CD14-positive monocyte (primary cell): ENCODE data around the gene FRAS1. TPM values are rescaled to one million over a fixed set of nuclear protein-coding genes. Genes with fewer than 3 reads are reported as not detected.

ENCODE experiments used
- DNase-seq, 3 donors: peaks; one replicate each; pipeline ENCODE4 v3.0.0-alpha.2; 2011 to 2022
- H2AFZ ChIP-seq: 2 replicates; pipeline ENCODE4 v1.6.0; 2012; ENCODE audit warnings: mild to moderate bottlenecking, low read depth, low read length, inconsistent platforms; ENCODE audit not compliant: insufficient read depth, poor library complexity, severe bottlenecking
- H3K27ac ChIP-seq, 2 donors: 1 replicate in 1 of 2; 2 replicates in 1 of 2; pipeline ENCODE4 v1.5.1; 2012 to 2013; ENCODE audit warnings: low read length in 2 of 2, control low read depth in 1 of 2, inconsistent platforms in 1 of 2, low read depth in 1 of 2, mild to moderate bottlenecking in 1 of 2
- H3K27me3 ChIP-seq, 2 donors: one replicate each; pipeline versions ENCODE4 v1.6.0 to v1.6.1; 2011 to 2013; ENCODE audit warnings: low read length in 2 of 2; ENCODE audit not compliant: control insufficient read depth in 2 of 2, insufficient read depth in 2 of 2
- H3K36me3 ChIP-seq, 2 donors: replicated peaks in 1 of 2; 1 replicate in 1 of 2; 2 replicates in 1 of 2; pipeline versions ENCODE4 v1.5.1 to v1.6.1; 2012 to 2013; ENCODE audit warnings: low read length in 2 of 2, control low read depth in 1 of 2, inconsistent platforms in 1 of 2, mild to moderate bottlenecking in 1 of 2; ENCODE audit not compliant: insufficient read depth in 2 of 2, control insufficient read depth in 1 of 2
- H3K4me1 ChIP-seq, 2 donors: 1 replicate in 1 of 2; 2 replicates in 1 of 2; pipeline versions ENCODE4 v1.5.1 to v1.6.1; 2012 to 2013; ENCODE audit warnings: low read length in 2 of 2, control low read depth in 1 of 2, inconsistent platforms in 1 of 2, mild to moderate bottlenecking in 1 of 2, moderate library complexity in 1 of 2; ENCODE audit not compliant: insufficient read depth in 2 of 2, control insufficient read depth in 1 of 2
- H3K4me2 ChIP-seq: replicated peaks from 2 replicates; pipeline ENCODE3; 2012; ENCODE audit warnings: low read length, moderate library complexity, mild to moderate bottlenecking; ENCODE audit not compliant: poor library complexity, severe bottlenecking; ENCODE audit errors: extremely low read depth
- H3K4me3 ChIP-seq, 3 experiments: fragments of 200-600 bp in 1 of 3; sonication (generic) in 1 of 3; replicated peaks in 1 of 3; 1 replicate in 2 of 3; 2 replicates in 1 of 3; pipeline ENCODE4 v1.5.1; 2011 to 2013; ENCODE audit warnings: low read length in 3 of 3, mild to moderate bottlenecking in 3 of 3, control low read depth in 2 of 3, low read depth in 2 of 3, inconsistent platforms in 1 of 3, moderate library complexity in 1 of 3
- H3K79me2 ChIP-seq: 2 replicates; pipeline ENCODE4 v1.6.0; 2012; ENCODE audit warnings: mild to moderate bottlenecking, control low read depth, inconsistent platforms, low read length, moderate library complexity; ENCODE audit not compliant: insufficient read depth
- H3K9ac ChIP-seq: 2 replicates; pipeline ENCODE4 v1.6.0; 2017; ENCODE audit warnings: low read length, mild to moderate bottlenecking; ENCODE audit not compliant: insufficient read depth, poor library complexity, severe bottlenecking
- H3K9me3 ChIP-seq, 2 donors: replicated peaks in 1 of 2; 1 replicate in 1 of 2; 2 replicates in 1 of 2; pipeline versions ENCODE4 v1.5.1 to v1.6.1; 2012 to 2013; ENCODE audit warnings: low read length in 2 of 2, control low read depth in 1 of 2; ENCODE audit not compliant: control insufficient read depth in 1 of 2, insufficient read depth in 1 of 2
- H4K20me1 ChIP-seq: 2 replicates; pipeline ENCODE4 v1.6.0; 2012; ENCODE audit warnings: mild to moderate bottlenecking, low read length, control low read depth, moderate library complexity; ENCODE audit not compliant: insufficient read depth
- H3K27ac Mint-ChIP-seq, 7 donors: one replicate each; pipeline ENCODE4 v1.8.0; 2020; ENCODE audit warnings: mild to moderate bottlenecking in 7 of 7, mixed read lengths in 7 of 7, moderate library complexity in 6 of 7, inconsistent platforms in 2 of 7
- H3K27me3 Mint-ChIP-seq, 3 donors: one replicate each; pipeline ENCODE4 v1.8.0; 2021 to 2022; ENCODE audit warnings: low read depth in 3 of 3, mild to moderate bottlenecking in 3 of 3, mixed read lengths in 3 of 3, moderate library complexity in 3 of 3, inconsistent platforms in 1 of 3
- H3K36me3 Mint-ChIP-seq, 2 donors: one replicate each; pipeline ENCODE4 v1.8.0; 2020; ENCODE audit warnings: mixed read lengths in 2 of 2, inconsistent platforms in 1 of 2, mild to moderate bottlenecking in 1 of 2
- H3K4me1 Mint-ChIP-seq: one replicate; pipeline ENCODE4 v1.8.0; 2020; ENCODE audit warnings: mild to moderate bottlenecking, mixed read lengths
- H3K4me3 Mint-ChIP-seq, 2 donors: one replicate each; pipeline ENCODE4 v1.8.0; 2020; ENCODE audit warnings: mild to moderate bottlenecking in 2 of 2, mixed read lengths in 2 of 2, moderate library complexity in 1 of 2
- H3K9me3 Mint-ChIP-seq, 7 donors: one replicate each; pipeline ENCODE4 v1.8.0; 2020 to 2022; ENCODE audit warnings: mixed read lengths in 7 of 7, mild to moderate bottlenecking in 6 of 7, moderate library complexity in 6 of 7, inconsistent platforms in 2 of 7
- CTCF ChIP-seq: fragments of 200-600 bp; IDR thresholded peaks from one replicate; pipeline ENCODE4 v1.8.0; 2022; ENCODE audit warnings: antibody characterized with exemption, mild to moderate bottlenecking
- WGBS: methylation state at CpG from one replicate; pipeline ENCODE4 v1.1.5; 2013; ENCODE audit warnings: missing lambda C conversion rate; ENCODE audit not compliant: insufficient coverage; 5-methylcytosine and 5-hydroxymethylcytosine counted together
- intact Hi-C, 2 donors: fragments of 100-400 bp; cut with micrococcal nuclease; formaldehyde crosslinking; loops; one replicate each; pipeline versions ENCODE4 v1.15.0 to v1.15.1; 2023
- polyA plus RNA-seq, 3 donors: library from polyadenylated mRNA; depleted of rRNA in 1 of 3; unstranded in 2 of 3; stranded (reverse) in 1 of 3; fragments of 300-500 nt in 2 of 3; fragments of >200 nt in 1 of 3; fragmentation: Illumina TruSeq in 2 of 3; gene quantifications; 1 replicate in 2 of 3; 2 replicates in 1 of 3; pipeline ENCODE4 v1.2.3, GENCODE V29; 2012 to 2021

Gene FRAS1
- polyA plus RNA-seq, 3 donors, result not detected

- Mint-ChIP-seq H3K9me3 (peaks cover 0 to 8% (median 0%) of the 10 kb centered on the region in 7 donors), H3K36me3 (no peaks in the 10 kb centered on the region), H3K4me3 (no peak overlapping the region), H3K27ac (no peak overlapping the region), H3K27me3 (peaks cover 0 to 3% (median 2%) of the 10 kb centered on the region in 3 donors), H3K4me1 (no peaks in the 10 kb centered on the region)
- 100% methylated on average over 3 of the region's 3 CpGs for WGBS
- Histone ChIP-seq H2AFZ (no peak overlapping the region), H3K4me1 (no peaks in the 10 kb centered on the region), H3K27ac (no peak overlapping the region), H3K9me3 (no peaks in the 10 kb centered on the region), H3K9ac (no peak overlapping the region), H4K20me1 (no peaks in the 10 kb centered on the region), H3K4me3 (no peak overlapping the region), H3K4me2 (no peak overlapping the region), H3K79me2 (no peaks in the 10 kb centered on the region), H3K36me3 (no peaks in the 10 kb centered on the region), H3K27me3 (no peaks in the 10 kb centered on the region)
- DNase-seq, result no peak
- no peak for TF ChIP-seq CTCF
- intact Hi-C loops, result no loop called here
These were observed 298.2 kb downstream of the FRAS1 start for GRCh38 chr4:78355306-78355705.

- DNase-seq, result no peak
- Histone ChIP-seq H3K36me3 (no peaks in the 10 kb centered on the region), H3K9me3 (no peaks in the 10 kb centered on the region), H3K27me3 (no peaks in the 10 kb centered on the region), H3K4me2 (no peak overlapping the region), H2AFZ (no peak overlapping the region), H3K4me3 (no peak overlapping the region), H3K79me2 (no peaks in the 10 kb centered on the region), H3K9ac (no peak overlapping the region), H4K20me1 (no peaks in the 10 kb centered on the region), H3K4me1 (no peaks in the 10 kb centered on the region), H3K27ac (no peak overlapping the region)
- Mint-ChIP-seq H3K27me3 (peaks cover 0 to 3% (median 2%) of the 10 kb centered on the region in 3 donors), H3K4me3 (no peak overlapping the region), H3K4me1 (no peaks in the 10 kb centered on the region), H3K27ac (no peak overlapping the region), H3K36me3 (no peaks in the 10 kb centered on the region), H3K9me3 (peaks cover 0 to 8% (median 0%) of the 10 kb centered on the region in 7 donors)
- intact Hi-C loops, result no loop called here
- no peak for TF ChIP-seq CTCF
- 100% methylated on average over 1 of the region's 2 CpGs for WGBS
These were observed 299.2 kb downstream of the FRAS1 start for GRCh38 chr4:78356251-78356786.
